ENCODE data around the gene ETS1.

- no peak for TF ChIP-seq CTCF (IDR thresholded peaks at IDR 0.05)
- no peak for TF ChIP-seq POLR2A (IDR thresholded peaks at IDR 0.05)
Observed at GRCh38 chr11:128593281-128593680, 5.9 kb upstream of the ETS1 start.
